Ovary (tissue), 3 donors: ENCODE data around the gene TDO2.

ENCODE experiments used
- CTCF ChIP-seq, 3 donors: fragments of 450-650 bp in 2 of 3; fragments of 200-600 bp in 1 of 3; IDR thresholded peaks; one replicate each; pipeline versions ENCODE4 v1.5.1 to v1.8.0; 2016 to 2022; ENCODE audit warnings: antibody characterized with exemption in 3 of 3, mild to moderate bottlenecking in 1 of 3
- EP300 ChIP-seq: sonication (generic); formaldehyde crosslinking; IDR thresholded peaks from one replicate; pipeline ENCODE4 v1.6.1; 2017; ENCODE audit warnings: antibody characterized with exemption
- POLR2A ChIP-seq: fragments of 450-650 bp; IDR thresholded peaks from one replicate; pipeline ENCODE4 v1.6.1; 2017; ENCODE audit warnings: antibody characterized with exemption, mild to moderate bottlenecking, moderate library complexity
- donor health status: DM: no; HTN: no; CAD: no.

GRCh38 chr4:155964016-155964891 is 60.8 kb downstream of the TDO2 start:
- TF ChIP-seq CTCF (IDR thresholded peaks at IDR 0.05) (no peak), POLR2A (no peak), EP300 (no peak)
